Choroid plexus epithelial cell (primary cell): ENCODE data around the gene BCL2L14.
"Not testable (repeated sequence)": the region's sequence is repeated elsewhere in the genome, so short reads cannot be mapped to it uniquely, and the experiment has no call there.

Source experiments
- DNase-seq: peaks from one replicate; pipeline ENCODE4 v3.0.0-alpha.2; 2010; ENCODE audit warnings: low read depth
- H3K4me3 ChIP-seq: 2 replicates; pipeline ENCODE4 v1.5.1; 2011; ENCODE audit warnings: low read depth, mild to moderate bottlenecking, control low read depth, low read length, moderate library complexity
- TF ChIP-seq, protein P1 (sequence below): conservative IDR thresholded peaks from 2 replicates; pipeline ENCODE4 v1.5.1; 2011; ENCODE audit warnings: low read depth, mild to moderate bottlenecking, control low read depth, inconsistent platforms, low read length, moderate library complexity

The BCL2L14 gene

DNA sequence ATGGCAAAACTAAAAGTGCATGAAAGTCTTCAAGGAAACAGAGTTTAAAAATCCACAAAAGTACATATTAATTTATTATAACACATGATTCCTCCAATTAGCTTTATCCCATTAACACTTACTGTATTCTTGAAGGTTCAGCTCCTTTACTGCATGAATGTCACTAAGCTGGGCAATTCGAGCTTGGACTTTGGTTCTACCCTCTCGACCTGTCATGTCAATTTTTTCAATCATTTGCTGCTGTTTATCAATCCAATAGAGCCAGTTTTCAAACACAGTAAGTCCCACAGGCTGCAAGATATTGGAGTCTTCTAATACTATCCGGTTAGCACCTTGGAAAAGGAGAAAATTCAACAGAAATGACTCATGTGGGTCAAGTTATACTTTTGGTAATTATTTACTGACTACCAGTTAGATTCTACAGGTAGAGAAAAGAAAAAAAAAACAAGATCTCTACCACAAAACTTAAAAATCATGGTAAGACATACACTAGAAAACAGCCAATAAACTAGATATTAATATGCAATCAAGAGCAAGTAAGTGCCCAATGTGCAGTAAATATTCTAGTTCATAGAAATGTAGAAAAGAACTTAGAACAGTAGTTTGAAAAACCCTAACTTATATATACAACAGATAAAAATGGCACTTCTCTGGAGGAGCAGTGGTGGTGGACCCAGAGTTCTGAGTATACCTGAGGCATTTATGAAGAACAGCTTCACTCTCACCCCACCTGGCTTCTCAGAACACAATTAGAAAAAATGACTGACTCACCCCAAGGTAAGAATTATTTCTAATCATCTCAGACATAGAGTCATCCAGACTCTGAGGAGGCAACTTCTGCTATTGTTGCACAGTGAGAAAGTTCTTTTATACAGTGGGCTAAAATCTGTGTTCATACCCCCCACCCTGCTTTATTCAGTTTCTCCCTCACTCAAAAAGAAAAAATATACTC lies 67.7 kb downstream of the BCL2L14 start:
- no peak for DNase-seq
- TF ChIP-seq, protein P1, sequence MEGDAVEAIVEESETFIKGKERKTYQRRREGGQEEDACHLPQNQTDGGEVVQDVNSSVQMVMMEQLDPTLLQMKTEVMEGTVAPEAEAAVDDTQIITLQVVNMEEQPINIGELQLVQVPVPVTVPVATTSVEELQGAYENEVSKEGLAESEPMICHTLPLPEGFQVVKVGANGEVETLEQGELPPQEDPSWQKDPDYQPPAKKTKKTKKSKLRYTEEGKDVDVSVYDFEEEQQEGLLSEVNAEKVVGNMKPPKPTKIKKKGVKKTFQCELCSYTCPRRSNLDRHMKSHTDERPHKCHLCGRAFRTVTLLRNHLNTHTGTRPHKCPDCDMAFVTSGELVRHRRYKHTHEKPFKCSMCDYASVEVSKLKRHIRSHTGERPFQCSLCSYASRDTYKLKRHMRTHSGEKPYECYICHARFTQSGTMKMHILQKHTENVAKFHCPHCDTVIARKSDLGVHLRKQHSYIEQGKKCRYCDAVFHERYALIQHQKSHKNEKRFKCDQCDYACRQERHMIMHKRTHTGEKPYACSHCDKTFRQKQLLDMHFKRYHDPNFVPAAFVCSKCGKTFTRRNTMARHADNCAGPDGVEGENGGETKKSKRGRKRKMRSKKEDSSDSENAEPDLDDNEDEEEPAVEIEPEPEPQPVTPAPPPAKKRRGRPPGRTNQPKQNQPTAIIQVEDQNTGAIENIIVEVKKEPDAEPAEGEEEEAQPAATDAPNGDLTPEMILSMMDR = no peak

DNA sequence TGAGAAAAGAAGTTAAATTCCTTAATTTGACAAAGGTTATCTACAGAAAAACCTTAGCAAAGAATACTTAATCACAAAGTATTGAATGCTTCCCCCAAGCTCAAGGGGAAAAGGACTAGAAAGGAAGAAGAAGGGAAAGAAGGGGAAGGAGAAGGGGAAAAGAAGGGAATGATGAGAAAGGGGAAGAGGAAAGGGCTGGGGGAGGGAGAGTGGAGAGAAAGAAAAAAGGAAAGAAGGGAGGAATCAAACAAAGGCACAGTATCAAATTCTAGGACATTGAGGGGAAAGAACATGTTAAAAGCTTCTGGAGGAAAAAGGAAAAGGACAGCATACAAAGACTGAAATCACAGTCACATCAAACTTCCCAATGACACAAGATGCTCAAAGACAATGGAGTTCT lies 70.3 kb downstream of the BCL2L14 start:
- TF ChIP-seq, protein P1 = no peak
- no peak for DNase-seq
- no peak overlapping the region for H3K4me3 ChIP-seq

More for the DNA sequence above, 67.7 kb downstream of the BCL2L14 start:
- H3K4me3 ChIP-seq = no peak overlapping the region

DNA sequence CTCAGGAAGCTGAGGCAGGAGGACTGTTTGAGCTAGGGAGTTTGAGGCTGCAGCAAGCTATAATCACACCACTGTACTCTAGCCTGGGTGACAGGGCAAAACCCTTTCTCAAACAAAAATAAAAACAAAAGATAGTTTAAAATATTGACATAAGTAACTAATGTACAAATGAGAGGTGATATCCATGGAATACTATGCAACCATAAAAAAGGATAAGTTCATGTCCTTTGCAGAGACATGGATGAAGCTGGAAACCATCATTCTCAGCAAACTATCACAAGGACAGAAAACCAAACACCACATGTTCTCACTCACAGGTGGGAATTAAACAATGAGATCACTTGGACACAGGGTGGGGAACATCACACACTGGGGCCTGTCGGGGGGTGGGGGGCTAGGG lies 73.8 kb downstream of the BCL2L14 start:
- not testable (repeated sequence) for H3K4me3 ChIP-seq, DNase-seq

DNA sequence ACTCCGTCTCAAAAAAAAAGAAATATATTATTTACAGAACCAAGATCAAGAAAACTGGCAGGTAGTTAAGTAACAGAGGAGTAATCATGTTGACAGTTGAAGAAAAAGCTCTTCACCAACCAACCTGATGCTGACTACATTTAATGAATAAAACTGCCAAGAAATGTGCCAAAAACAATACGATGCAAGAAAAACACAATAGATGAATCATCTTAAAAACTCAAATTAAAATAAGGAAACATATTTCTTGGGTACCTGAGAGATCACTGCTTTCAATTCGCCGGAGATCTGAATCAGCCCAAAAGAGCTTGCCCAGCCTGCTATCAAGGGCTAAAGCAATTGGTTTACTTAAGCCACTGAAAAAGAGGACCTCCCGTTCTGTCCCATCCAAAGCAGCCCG lies 76.4 kb downstream of the BCL2L14 start:
- no peak overlapping the region for H3K4me3 ChIP-seq
- TF ChIP-seq, protein P1 = no peak
- DNase-seq = no peak
